ENCODE results near the gene TLE6. TPM values are rescaled to one million over a fixed set of nuclear protein-coding genes. Genes with fewer than 3 reads are reported as not detected.

TLE6 gene
- total and polyA plus RNA-seq, 2 of the 13 experiments (the other 11 are each of a cell fraction or from before 2014, with no cell fraction given), result 0.24 to 5.5 TPM

- TF ChIP-seq ZFP91 (CRISPR knock-in tag; IDR thresholded peaks at IDR 0.05; ENCODE audit: borderline replicate concordance) (0 out of 2 replicates have a peak, but pooled peaks have one; percentile 1), ZBTB34 (CRISPR knock-in tag; IDR thresholded peaks at IDR 0.05) (no peak), RXRB (CRISPR knock-in tag; IDR thresholded peaks at IDR 0.05; ENCODE audit: borderline replicate concordance) (peak; percentile 74), TEAD2 (CRISPR knock-in tag; IDR thresholded peaks at IDR 0.05) (no peak), ZNF232 (CRISPR knock-in tag; IDR thresholded peaks at IDR 0.05; ENCODE audit: borderline replicate concordance) (no peak), ZBTB4 (CRISPR knock-in tag; IDR thresholded peaks at IDR 0.05; ENCODE audit: borderline replicate concordance) (no peak), SMAD9 (CRISPR knock-in tag; IDR thresholded peaks at IDR 0.05) (no peak), CENPX (CRISPR knock-in tag; IDR thresholded peaks at IDR 0.05) (no peak), ZC3H13 (CRISPR knock-in tag; IDR thresholded peaks at IDR 0.05) (0 out of 2 replicates have a peak, but pooled peaks have one; percentile 43), PHF20 (CRISPR knock-in tag; IDR thresholded peaks at IDR 0.05) (no peak), PATZ1 (CRISPR knock-in tag; IDR thresholded peaks at IDR 0.05) (peak; percentile 82), CCDC6 (CRISPR knock-in tag; IDR thresholded peaks at IDR 0.05) (peak; percentile 33; the same call in 1 of the 2 replicates), BCL6 (CRISPR knock-in tag; IDR thresholded peaks at IDR 0.05) (peak; percentile 69), SETDB1 (CRISPR knock-in tag; IDR thresholded peaks at IDR 0.05; ENCODE audit: borderline replicate concordance) (no peak), GMEB2 (CRISPR knock-in tag; IDR thresholded peaks at IDR 0.05; ENCODE audit: low read depth) (no peak)
Measured at GRCh38 chr19:3034656-3035541, 57.5 kb downstream of the TLE6 start (continued).

Measured in HepG2 (cell line).